Stimulated activated CD8-positive, alpha-beta memory T cell treated with anti-CD3 and anti-CD28 coated beads, Interleukin-7, amount 100 ng/mL, for 1 hour (primary cell): Measurements from ENCODE around the gene GNE.

Source experiments
- DNase-seq, 2 donors: peaks; one replicate each; pipeline ENCODE4 v3.0.0-alpha.2; 2020; ENCODE audit warnings: low read depth in 2 of 2

The GNE gene

GRCh38 chr9:36166168-36166927 lies 91.9 kb downstream of the GNE start:
- peak; percentile 69 to 76 for DNase-seq

DNA sequence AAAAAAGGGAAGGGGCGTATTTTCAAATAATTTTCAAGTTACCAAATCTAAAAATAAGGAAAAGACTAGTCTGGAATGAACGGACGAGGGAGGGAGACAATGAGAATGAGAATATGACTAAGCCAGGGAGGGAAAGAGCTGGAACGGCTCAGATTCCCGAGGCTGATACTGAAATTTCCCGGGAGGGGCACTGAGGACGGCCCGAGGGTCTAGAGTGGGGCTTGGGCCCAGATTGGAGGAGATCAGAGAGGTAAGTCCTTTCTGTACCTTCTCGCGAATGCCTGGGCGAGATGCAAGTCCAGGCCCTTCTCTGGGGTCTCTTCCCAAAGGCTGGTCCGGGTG lies 92.5 kb downstream of the GNE start:
- no peak for DNase-seq

GRCh38 chr9:36164989-36165388 lies 93.3 kb downstream of the GNE start:
- no peak for DNase-seq
